GM19035 (cell line): ENCODE measurements around the gene OBI1.

Source experiments
- ATAC-seq: cut with Tn5 transposase; IDR thresholded peaks from one replicate; pipeline ENCODE4 v1.9.1; 2021; ENCODE audit not compliant: unreplicated experiment

Gene OBI1

GRCh38 chr13:78604782-78605611, 54.0 kb downstream of the OBI1 start:
- no peak for ATAC-seq

- peak; percentile 85 for ATAC-seq
Observed at GRCh38 chr13:78603240-78603957, 55.6 kb downstream of the OBI1 start, which contains the start of gene POU4F1. TSS of gene POU4F1 (minus strand) at chr13:78603552. CDS start at chr13:78603326, 226 bp downstream.

GRCh38 chr13:78602561-78603239, 56.3 kb downstream of the OBI1 start:
- ATAC-seq, result peak; percentile 18

- no peak for ATAC-seq
Observed at GRCh38 chr13:78601874-78602560, 56.9 kb downstream of the OBI1 start.

- no peak for ATAC-seq
Observed at GRCh38 chr13:78601124-78601873, 57.7 kb downstream of the OBI1 start.

- ATAC-seq, result no peak
Observed at GRCh38 chr13:78600280-78600883, 58.6 kb downstream of the OBI1 start.

- no peak for ATAC-seq
Observed at GRCh38 chr13:78599645-78600279, 59.2 kb downstream of the OBI1 start.

GRCh38 chr13:78598966-78599644, 59.9 kb downstream of the OBI1 start:
- ATAC-seq, result no peak

GRCh38 chr13:78598116-78598781, 60.7 kb downstream of the OBI1 start:
- ATAC-seq, result no peak

- no peak for ATAC-seq
Observed at GRCh38 chr13:78597602-78597932, 61.4 kb downstream of the OBI1 start.

- no peak for ATAC-seq
Observed at GRCh38 chr13:78596736-78597601, 62.0 kb downstream of the OBI1 start.

GRCh38 chr13:78596399-78596735, 62.6 kb downstream of the OBI1 start:
- no peak for ATAC-seq

GRCh38 chr13:78595495-78596398, 63.2 kb downstream of the OBI1 start:
- no peak for ATAC-seq

GRCh38 chr13:78594456-78594975, 64.4 kb downstream of the OBI1 start:
- no peak for ATAC-seq

GRCh38 chr13:78593652-78594455, 65.1 kb downstream of the OBI1 start:
- ATAC-seq, result no peak

GRCh38 chr13:78593129-78593528, 65.8 kb downstream of the OBI1 start:
- no peak for ATAC-seq
